ENCODE results near the gene EHF. TPM values are rescaled to one million over a fixed set of nuclear protein-coding genes. Genes with fewer than 3 reads are reported as not detected.
A peak's percentile ranks its signal among the peaks of the same experiment; 100 is the strongest.

EHF gene
- polyA plus RNA-seq, 1 donor (not counting 4 experiments of a cell fraction or from before 2014, with no cell fraction given), result 64.2 TPM

- no peak overlapping the region for H3K4me2 ChIP-seq (ENCODE audit: control insufficient read depth, extremely low read depth, insufficient read depth, low read depth, low read length)
- no peak overlapping the region for H2AFZ ChIP-seq (ENCODE audit: control insufficient read depth, low read length)
- dilution Hi-C loops (cut with MboI; ENCODE audit: extremely low pct_ligation_motif_present, low sequenced_read_pairs), result no loop called here
- no peak overlapping the region for H3K27ac ChIP-seq (ENCODE audit: control insufficient read depth, insufficient read depth, low read length)
- H3K9me1 ChIP-seq (ENCODE audit: control insufficient read depth, extremely low read depth, insufficient read depth, low read length), result no peaks in the 10 kb centered on the region
- no peak overlapping the region for H3K9ac ChIP-seq (ENCODE audit: control insufficient read depth, extremely low read depth, insufficient read depth, low read length)
- H4K20me1 ChIP-seq (ENCODE audit: control insufficient read depth, extremely low read depth, insufficient read depth, low read length), result no peaks in the 10 kb centered on the region
- no peak overlapping the region for H3K4me3 ChIP-seq (ENCODE audit: control insufficient read depth in 2 of 3, extremely low read depth in 1 of 3, insufficient read depth in 2 of 3, low read depth in 1 of 3, low read length in 3 of 3)
- DNase-seq (ENCODE audit: low read depth, low spot score) (no peak), FAIRE-seq (no peak)
- H3K27me3 ChIP-seq (ENCODE audit: control insufficient read depth, extremely low read depth, insufficient read depth, low read length), result no peaks in the 10 kb centered on the region
- TF ChIP-seq EZH2 (IDR thresholded peaks at IDR 0.05; ENCODE audit: low read length), result no peak
- TF ChIP-seq CTCF (optimal IDR thresholded peaks at IDR 0.05 in 1 of 3, IDR thresholded peaks at IDR 0.05 in 1 of 3, conservative IDR thresholded peaks at IDR 0.05 in 1 of 3; ENCODE audit: extremely low read depth in 1 of 3, insufficient read depth in 2 of 3, low read length in 3 of 3), result no peak
- peaks cover 33% of the 10 kb centered on the region for H3K4me1 ChIP-seq (ENCODE audit: control insufficient read depth, extremely low read depth, insufficient read depth, low read length)
- H3K36me3 ChIP-seq (ENCODE audit: control insufficient read depth in 2 of 2, extremely low read depth in 1 of 2, insufficient read depth in 2 of 2, low read length in 2 of 2), result peaks cover 2 to 15% of the 10 kb centered on the region in 2 experiments
- peaks cover 31% of the 10 kb centered on the region for H3K79me2 ChIP-seq (ENCODE audit: control insufficient read depth, insufficient read depth, low read length)
- no peaks in the 10 kb centered on the region for H3K9me3 ChIP-seq (ENCODE audit: control insufficient read depth, low read depth, low read length)
These were observed 1.8 kb upstream of the EHF start for GRCh38 chr11:34619062-34619516.

GRCh38 chr11:34620202-34620601, 691 bp upstream of the EHF start:
- Histone ChIP-seq H3K27me3 (ENCODE audit: control insufficient read depth, extremely low read depth, insufficient read depth, low read length) (no peaks in the 10 kb centered on the region), H3K27ac (ENCODE audit: control insufficient read depth, insufficient read depth, low read length) (peak overlapping the region; percentile 99), H3K9me3 (ENCODE audit: control insufficient read depth, low read depth, low read length) (no peaks in the 10 kb centered on the region), H3K9me1 (ENCODE audit: control insufficient read depth, extremely low read depth, insufficient read depth, low read length) (no peaks in the 10 kb centered on the region), H3K79me2 (ENCODE audit: control insufficient read depth, insufficient read depth, low read length) (peaks cover 42% of the 10 kb centered on the region), H2AFZ (ENCODE audit: control insufficient read depth, low read length) (no peak overlapping the region), H3K4me1 (ENCODE audit: control insufficient read depth, extremely low read depth, insufficient read depth, low read length) (peaks cover 42% of the 10 kb centered on the region), H4K20me1 (ENCODE audit: control insufficient read depth, extremely low read depth, insufficient read depth, low read length) (no peaks in the 10 kb centered on the region), H3K9ac (ENCODE audit: control insufficient read depth, extremely low read depth, insufficient read depth, low read length) (peak overlapping the region; percentile 98), H3K4me3 (ENCODE audit: control insufficient read depth in 2 of 3, extremely low read depth in 1 of 3, insufficient read depth in 2 of 3, low read depth in 1 of 3, low read length in 3 of 3) (peak overlapping the region in 1 of 3 experiments; percentile 79), H3K36me3 (ENCODE audit: control insufficient read depth in 2 of 2, extremely low read depth in 1 of 2, insufficient read depth in 2 of 2, low read length in 2 of 2) (peaks cover 2 to 15% of the 10 kb centered on the region in 2 experiments), H3K4me2 (ENCODE audit: control insufficient read depth, extremely low read depth, insufficient read depth, low read depth, low read length) (peak overlapping the region; percentile 94)
- dilution Hi-C loops (cut with MboI; ENCODE audit: extremely low pct_ligation_motif_present, low sequenced_read_pairs), result no loop called here
- DNase-seq (ENCODE audit: low read depth, low spot score) (no peak), FAIRE-seq (no peak)
- TF ChIP-seq CTCF (optimal IDR thresholded peaks at IDR 0.05 in 1 of 3, IDR thresholded peaks at IDR 0.05 in 1 of 3, conservative IDR thresholded peaks at IDR 0.05 in 1 of 3; ENCODE audit: extremely low read depth in 1 of 3, insufficient read depth in 2 of 3, low read length in 3 of 3) (no peak), EZH2 (IDR thresholded peaks at IDR 0.05; ENCODE audit: low read length) (no peak)

Measured in keratinocyte (primary cell).